NCI-H526 (cell line): ENCODE results near the gene MYT1.
"Not testable (repeated sequence)": the region's sequence is repeated elsewhere in the genome, so short reads cannot be mapped to it uniquely, and the experiment has no call there.

Experiments
- DNase-seq, 2 experiments: peaks; one replicate each; lab custom pipeline; 2025; lab: John Stamatoyannopoulos, UW

Gene MYT1

GRCh38 chr20:64269604-64270411 lies 105.6 kb downstream of the MYT1 start:
- DNase-seq = no peak

DNA sequence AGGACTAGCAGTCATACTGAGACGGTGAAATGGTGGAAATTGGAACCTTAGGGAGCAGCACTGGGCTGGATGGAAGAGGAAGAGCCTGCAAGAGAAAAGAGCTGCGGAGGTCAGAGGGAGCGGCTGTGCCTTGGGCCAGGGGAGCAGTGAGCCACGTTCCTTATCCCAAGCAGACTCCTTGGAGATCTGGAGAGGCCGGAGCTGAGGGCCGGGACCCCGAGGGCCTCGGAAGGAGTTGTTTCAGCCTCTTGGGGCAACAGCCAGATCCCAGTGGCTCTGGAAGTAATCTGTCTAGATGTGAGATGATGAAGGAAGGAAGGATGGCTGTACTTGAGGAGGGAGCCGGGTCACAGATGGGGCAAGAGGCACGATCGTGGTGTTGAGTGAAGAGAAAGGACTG lies 107.4 kb downstream of the MYT1 start:
- no peak for DNase-seq

DNA sequence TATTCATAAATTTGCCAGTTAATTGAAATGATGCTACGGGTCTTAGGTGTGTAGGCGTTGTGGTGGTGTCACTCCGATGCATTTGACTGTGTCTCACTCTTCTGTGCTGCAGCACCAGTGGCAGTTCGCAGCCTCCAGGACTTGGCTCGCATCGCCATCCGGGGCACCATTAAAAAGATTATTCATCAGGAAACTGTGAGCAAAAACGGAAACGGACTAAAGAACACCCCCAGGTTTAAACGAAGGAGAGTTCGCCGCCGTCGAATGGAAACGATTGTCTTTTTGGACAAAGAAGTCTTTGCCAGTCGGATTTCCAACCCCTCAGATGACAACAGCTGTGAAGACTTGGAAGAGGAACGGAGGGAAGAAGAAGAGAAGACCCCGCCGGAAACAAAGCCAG lies 108.9 kb downstream of the MYT1 start:
- DNase-seq = no peak

GRCh38 chr20:64276817-64277216 lies 112.6 kb downstream of the MYT1 start:
- DNase-seq = no peak

- no peak for DNase-seq
Measured at GRCh38 chr20:64277571-64278316, 113.5 kb downstream of the MYT1 start.

DNA sequence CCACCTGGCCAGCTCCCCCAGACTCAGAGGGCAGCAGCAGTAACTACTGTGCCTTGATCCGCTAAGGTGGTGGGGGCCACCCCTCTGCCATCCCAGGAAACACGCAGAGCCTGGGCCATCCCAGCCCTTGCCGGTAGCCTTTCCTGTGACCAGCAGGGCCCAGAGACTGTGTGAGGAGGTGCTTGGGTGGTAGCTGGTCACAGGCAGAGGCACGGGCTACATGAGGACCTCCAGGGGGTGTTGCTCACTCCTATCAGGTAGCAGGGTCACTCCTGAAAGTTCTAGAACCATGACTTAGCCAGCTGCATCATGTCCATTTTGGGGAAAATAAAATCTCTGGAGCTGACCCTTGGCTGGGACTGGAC lies 114.0 kb downstream of the MYT1 start:
- DNase-seq = no peak

GRCh38 chr20:64279826-64280459 lies 115.7 kb downstream of the MYT1 start:
- DNase-seq = no peak

DNA sequence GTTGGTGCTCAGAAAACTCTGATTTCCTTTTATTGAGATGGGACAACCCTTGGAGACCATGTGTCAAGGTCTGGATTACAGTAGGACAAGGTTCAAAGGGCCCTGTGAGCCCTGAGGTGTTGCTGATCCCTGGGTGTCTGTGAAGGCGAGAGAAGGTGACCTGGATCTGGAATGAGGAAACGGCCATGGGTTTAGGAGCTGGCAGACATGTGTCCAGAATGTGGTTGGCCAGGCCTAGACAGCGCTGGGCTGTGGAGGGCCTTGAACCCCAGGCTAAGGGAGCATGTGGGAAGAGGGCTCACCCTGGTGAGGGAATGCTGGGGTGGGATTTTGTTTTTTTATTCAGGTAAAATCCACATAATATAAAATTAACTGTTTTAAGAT lies 116.2 kb downstream of the MYT1 start:
- no peak for DNase-seq

- no peak for DNase-seq
Measured at GRCh38 chr20:64283646-64284045, 119.4 kb downstream of the MYT1 start.

DNA sequence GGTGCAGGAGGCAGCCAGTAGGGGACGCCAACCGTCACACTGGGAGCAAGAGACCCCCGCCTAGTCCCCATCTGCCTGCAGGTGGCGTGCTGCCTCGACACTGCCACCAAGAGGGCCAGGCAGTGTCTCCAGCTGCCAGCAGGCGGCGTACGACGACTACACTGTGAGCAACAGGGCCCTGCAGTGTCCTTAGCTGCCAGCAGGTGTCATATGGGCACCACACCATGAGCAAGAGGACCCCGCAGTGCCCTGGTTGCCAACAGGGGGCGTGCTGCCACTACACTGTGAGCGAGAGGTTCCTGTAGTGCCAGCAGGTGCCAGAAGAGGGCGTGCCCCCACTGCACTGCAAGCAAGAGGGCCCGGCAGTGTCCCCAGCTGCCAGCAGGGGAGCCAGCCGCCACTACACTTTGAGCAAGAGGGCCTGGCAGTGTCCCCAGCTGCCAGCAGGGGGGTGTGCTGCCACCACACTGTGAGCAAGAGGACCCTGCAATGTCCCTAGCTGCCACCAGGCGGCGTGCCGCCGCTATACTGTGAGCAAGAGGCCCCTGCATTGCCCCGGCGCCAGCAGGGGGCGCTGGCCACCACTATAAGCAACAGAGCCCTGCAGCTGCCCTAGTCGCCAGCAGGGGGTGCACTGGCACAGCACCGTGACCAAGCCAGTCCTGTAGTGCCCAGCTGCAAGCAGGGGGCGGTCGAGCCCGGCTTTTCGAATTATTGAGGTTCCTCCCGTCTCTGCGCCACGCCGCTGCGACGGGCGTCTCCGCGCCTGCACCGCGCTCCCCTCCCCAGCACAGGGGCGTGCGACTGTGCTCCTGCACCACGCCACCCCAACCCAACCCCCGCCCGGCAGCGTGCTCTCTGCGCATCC lies 121.6 kb downstream of the MYT1 start:
- peak; percentile 71 to 88 for DNase-seq

- DNase-seq = not testable (repeated sequence)
Measured at GRCh38 chr20:64286447-64287263, 122.4 kb downstream of the MYT1 start.

DNA sequence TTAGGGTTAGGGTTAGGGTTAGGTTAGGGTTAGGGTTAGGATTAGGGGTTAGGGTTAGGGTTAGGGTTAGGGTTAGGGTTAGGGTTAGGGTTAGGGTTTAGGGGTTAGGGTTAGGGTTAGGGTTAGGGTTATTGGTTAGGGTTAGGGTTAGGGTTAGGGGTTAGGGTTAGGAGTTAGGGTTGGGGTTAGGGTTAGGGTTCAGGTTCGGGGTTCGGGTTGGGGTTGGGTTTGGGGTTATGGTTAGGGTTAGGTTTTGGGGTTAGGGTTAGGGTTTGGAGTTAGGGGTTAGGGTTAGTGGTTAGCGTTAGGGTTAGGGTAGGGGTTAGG lies 123.0 kb downstream of the MYT1 start:
- not testable (repeated sequence) for DNase-seq
